A673 (cell line): Measurements from ENCODE around the gene AGXT2. TPM values are rescaled to one million over a fixed set of nuclear protein-coding genes. Genes with fewer than 3 reads are reported as not detected.

ENCODE experiments used
- BruUV-seq: library from RNA; stranded (reverse); fragments of 400-500 nt; replicated peaks from 2 replicates; lab custom pipeline; 2021; lab: Mats Ljungman, UMichigan
- CTCF ChIA-PET: fragments of 300-600 bp; sonication (Branson Sonifier 250); formaldehyde crosslinking; loops from one replicate; lab custom pipeline; 2022; ENCODE audit warnings: antibody characterized with exemption; lab: Charles Lee
- POLR2A ChIA-PET: fragments of 300-600 bp; sonication (Branson Sonifier 250); formaldehyde crosslinking; loops from one replicate; lab custom pipeline; 2022; ENCODE audit warnings: antibody characterized with exemption; ENCODE audit not compliant: low non-redundant PET; lab: Charles Lee
- DNase-seq: peaks from one replicate; pipeline ENCODE4 v3.0.0-alpha.2; 2015; ENCODE audit warnings: low spot score
- H3K27ac ChIP-seq: fragments of 200-600 bp; sonication (generic); 2 replicates; pipeline ENCODE4 v1.5.1; 2016; ENCODE audit warnings: mixed run types, low read depth, mild to moderate bottlenecking, mixed read lengths, antibody characterized with exemption, low read length; ENCODE audit not compliant: poor library complexity, severe bottlenecking
- H3K27me3 ChIP-seq: fragments of 200-600 bp; sonication (generic); replicated peaks from 2 replicates; pipeline ENCODE4 v1.6.1; 2017; ENCODE audit warnings: mixed run types, low read depth, mild to moderate bottlenecking, mixed read lengths, antibody characterized with exemption, low read length; ENCODE audit not compliant: insufficient read depth, poor library complexity
- H3K36me3 ChIP-seq: fragments of 200-600 bp; sonication (generic); 2 replicates; pipeline ENCODE4 v1.6.1; 2016; ENCODE audit warnings: mixed run types, mild to moderate bottlenecking, mixed read lengths, antibody characterized with exemption, low read length; ENCODE audit not compliant: insufficient read depth, poor library complexity, severe bottlenecking
- H3K4me1 ChIP-seq: fragments of 200-600 bp; sonication (generic); 2 replicates; pipeline ENCODE4 v1.6.1; 2017; ENCODE audit warnings: mixed run types, mild to moderate bottlenecking, mixed read lengths, antibody characterized with exemption, low read length; ENCODE audit not compliant: insufficient read depth, poor library complexity, severe bottlenecking
- H3K4me3 ChIP-seq: fragments of 200-600 bp; sonication (generic); 2 replicates; pipeline ENCODE4 v1.5.1; 2016; ENCODE audit warnings: low read depth, mixed run types, mild to moderate bottlenecking, mixed read lengths, low read length; ENCODE audit not compliant: poor library complexity, severe bottlenecking
- H3K9me3 ChIP-seq: fragments of 200-600 bp; sonication (generic); 2 replicates; pipeline ENCODE4 v1.6.1; 2016; ENCODE audit warnings: mixed run types, low read depth, mild to moderate bottlenecking, mixed read lengths, antibody characterized with exemption, low read length; ENCODE audit not compliant: poor library complexity, severe bottlenecking
- EZH2 ChIP-seq: fragments of 200-600 bp; sonication (generic); IDR thresholded peaks from 2 replicates; pipeline ENCODE4 v1.6.1; 2017; ENCODE audit warnings: borderline replicate concordance, low read depth, mild to moderate bottlenecking, mixed read lengths, antibody characterized with exemption, low read length; ENCODE audit not compliant: poor library complexity, severe bottlenecking
- intact Hi-C: fragments of 100-400 bp; cut with micrococcal nuclease; formaldehyde crosslinking; loops from one replicate; pipeline ENCODE4 v1.10.0; 2022; ENCODE audit not compliant: unreplicated experiment
- total RNA-seq: library from RNA; stranded (reverse); gene quantifications from 2 replicates; pipeline ENCODE4 v1.2.3, GENCODE V29; 2021
- TF ChIP-seq, protein P1 (sequence below): fragments of 300-800, 200-600 bp; sonication (generic); conservative IDR thresholded peaks from 2 replicates; pipeline ENCODE4 v1.5.1; 2017; ENCODE audit warnings: low read depth, mild to moderate bottlenecking, antibody characterized with exemption, low read length, moderate library complexity, mixed read lengths

AGXT2 gene
- total RNA-seq, 1 experiment from 2014 or later, result not detected

DNA sequence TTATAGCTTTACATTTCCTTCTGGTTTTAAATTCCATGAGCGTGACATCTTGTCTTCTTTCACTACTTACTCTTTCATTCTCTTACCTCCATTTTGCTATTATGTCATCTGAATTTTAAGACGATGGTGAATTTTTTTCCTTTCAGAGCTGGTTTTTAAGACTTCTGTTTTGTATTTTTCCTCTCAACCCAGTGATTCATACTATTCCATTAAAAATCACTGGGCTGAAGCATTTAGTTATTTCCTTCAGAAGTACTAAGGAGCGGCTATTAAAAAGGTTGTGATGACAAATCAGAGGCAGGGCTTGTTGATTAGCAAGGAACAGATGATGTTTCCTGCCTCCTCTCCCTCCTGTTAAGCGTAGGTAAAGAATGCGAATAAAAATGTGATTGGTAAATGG, 16.5 kb downstream of the AGXT2 start:
- no peaks in the 10 kb centered on the region for H3K36me3 ChIP-seq
- ChIA-PET POLR2A (no interaction called here), CTCF (no interaction called here)
- no peak for TF ChIP-seq EZH2
- TF ChIP-seq, protein P1, sequence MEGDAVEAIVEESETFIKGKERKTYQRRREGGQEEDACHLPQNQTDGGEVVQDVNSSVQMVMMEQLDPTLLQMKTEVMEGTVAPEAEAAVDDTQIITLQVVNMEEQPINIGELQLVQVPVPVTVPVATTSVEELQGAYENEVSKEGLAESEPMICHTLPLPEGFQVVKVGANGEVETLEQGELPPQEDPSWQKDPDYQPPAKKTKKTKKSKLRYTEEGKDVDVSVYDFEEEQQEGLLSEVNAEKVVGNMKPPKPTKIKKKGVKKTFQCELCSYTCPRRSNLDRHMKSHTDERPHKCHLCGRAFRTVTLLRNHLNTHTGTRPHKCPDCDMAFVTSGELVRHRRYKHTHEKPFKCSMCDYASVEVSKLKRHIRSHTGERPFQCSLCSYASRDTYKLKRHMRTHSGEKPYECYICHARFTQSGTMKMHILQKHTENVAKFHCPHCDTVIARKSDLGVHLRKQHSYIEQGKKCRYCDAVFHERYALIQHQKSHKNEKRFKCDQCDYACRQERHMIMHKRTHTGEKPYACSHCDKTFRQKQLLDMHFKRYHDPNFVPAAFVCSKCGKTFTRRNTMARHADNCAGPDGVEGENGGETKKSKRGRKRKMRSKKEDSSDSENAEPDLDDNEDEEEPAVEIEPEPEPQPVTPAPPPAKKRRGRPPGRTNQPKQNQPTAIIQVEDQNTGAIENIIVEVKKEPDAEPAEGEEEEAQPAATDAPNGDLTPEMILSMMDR, result no peak
- H3K9me3 ChIP-seq, result no peaks in the 10 kb centered on the region
- H3K27me3 ChIP-seq, result no peaks in the 10 kb centered on the region
- H3K4me3 ChIP-seq, result no peak overlapping the region
- intact Hi-C loops, result no loop called here
- DNase-seq, result peak; percentile 10
- no TSS peak for BruUV-seq
- H3K4me1 ChIP-seq, result no peaks in the 10 kb centered on the region
- no peak overlapping the region for H3K27ac ChIP-seq

DNA sequence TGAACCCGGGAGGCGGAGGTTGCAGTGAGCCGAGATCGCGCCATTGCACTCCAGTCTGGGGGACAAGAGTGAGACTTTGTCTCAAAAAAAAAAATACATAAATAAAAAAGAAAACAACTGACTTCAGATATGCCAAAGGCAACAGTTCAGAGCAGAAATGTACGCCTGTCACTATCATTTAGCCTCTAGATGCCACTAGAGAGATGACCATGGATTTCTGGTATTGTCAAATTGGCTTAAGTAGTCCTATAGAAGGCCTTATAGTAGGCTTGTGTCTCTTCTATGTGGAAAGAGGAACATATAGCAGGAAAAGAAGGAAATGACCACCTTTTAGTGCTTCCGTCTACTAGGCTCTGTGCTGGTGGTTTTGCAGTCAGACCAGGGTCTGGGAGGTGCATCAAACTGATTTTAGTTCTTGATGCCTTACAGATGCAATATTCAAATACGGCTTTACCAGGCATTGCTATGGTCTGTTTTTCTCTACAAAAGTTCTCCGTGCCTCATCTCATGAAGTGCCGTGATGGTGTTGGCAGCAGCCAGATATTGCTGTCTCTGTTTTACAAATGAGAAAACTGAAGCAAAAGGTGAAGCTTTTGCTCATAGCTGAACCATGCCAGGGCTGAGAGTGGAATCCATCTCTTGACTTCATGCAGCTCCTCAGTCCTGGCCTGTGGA, 17.2 kb downstream of the AGXT2 start:
- CTCF ChIA-PET, result no interaction called here
- no peak overlapping the region for H3K27ac ChIP-seq

DNA sequence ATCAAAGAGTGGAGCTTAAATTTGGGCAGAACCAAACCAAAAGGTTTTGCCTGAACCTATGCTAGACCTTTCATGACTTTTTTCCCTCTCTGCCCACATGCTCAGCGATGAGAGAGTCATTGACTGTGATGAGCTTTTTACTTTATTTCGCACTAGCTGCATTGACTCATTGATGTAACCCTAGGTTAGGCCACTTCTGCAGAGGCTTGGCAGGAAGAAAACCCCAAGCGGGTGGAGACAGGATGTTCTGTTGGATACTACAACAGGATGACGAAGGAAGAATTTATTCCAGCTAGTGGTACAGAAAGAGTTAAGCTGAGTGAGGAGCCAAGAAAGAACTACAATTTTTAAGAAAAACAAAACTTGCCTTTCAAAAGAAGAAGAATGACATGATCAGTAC, 18.4 kb downstream of the AGXT2 start:
- CTCF ChIA-PET, result no interaction called here
- BruUV-seq, result no TSS peak
- no peaks in the 10 kb centered on the region for H3K36me3 ChIP-seq
- no peaks in the 10 kb centered on the region for H3K9me3 ChIP-seq
- no peak for DNase-seq
- intact Hi-C loops, result no loop called here
- no peaks in the 10 kb centered on the region for H3K27me3 ChIP-seq
- H3K4me1 ChIP-seq, result no peaks in the 10 kb centered on the region
- POLR2A ChIA-PET, result no interaction called here
- H3K4me3 ChIP-seq, result no peak overlapping the region
- no peak overlapping the region for H3K27ac ChIP-seq
- TF ChIP-seq, protein P1, result no peak
- TF ChIP-seq EZH2, result no peak

More for the DNA sequence above, 17.2 kb downstream of the AGXT2 start:
- no peak for TF ChIP-seq EZH2
- TF ChIP-seq, protein P1, result no peak
- intact Hi-C loops, result no loop called here
- no TSS peak for BruUV-seq
- no peaks in the 10 kb centered on the region for H3K9me3 ChIP-seq
- H3K36me3 ChIP-seq, result no peaks in the 10 kb centered on the region
- H3K4me1 ChIP-seq, result no peaks in the 10 kb centered on the region
- DNase-seq, result peak; percentile 6
- H3K4me3 ChIP-seq, result no peak overlapping the region
- no peaks in the 10 kb centered on the region for H3K27me3 ChIP-seq
- POLR2A ChIA-PET, result no interaction called here
